Choroid plexus epithelial cell (primary cell): ENCODE measurements around the gene SLC16A10.
"Not testable (repeated sequence)": the region's sequence is repeated elsewhere in the genome, so short reads cannot be mapped to it uniquely, and the experiment has no call there.

Experiments
- DNase-seq: peaks from one replicate; pipeline ENCODE4 v3.0.0-alpha.2; 2010; ENCODE audit warnings: low read depth
- H3K4me3 ChIP-seq: 2 replicates; pipeline ENCODE4 v1.5.1; 2011; ENCODE audit warnings: low read depth, mild to moderate bottlenecking, control low read depth, low read length, moderate library complexity
- TF ChIP-seq, protein P1 (sequence below): conservative IDR thresholded peaks from 2 replicates; pipeline ENCODE4 v1.5.1; 2011; ENCODE audit warnings: low read depth, mild to moderate bottlenecking, control low read depth, inconsistent platforms, low read length, moderate library complexity

Gene SLC16A10

GRCh38 chr6:111057074-111057752 is 30.1 kb upstream of the SLC16A10 start:
- H3K4me3 ChIP-seq: no peak overlapping the region
- TF ChIP-seq, protein P1, sequence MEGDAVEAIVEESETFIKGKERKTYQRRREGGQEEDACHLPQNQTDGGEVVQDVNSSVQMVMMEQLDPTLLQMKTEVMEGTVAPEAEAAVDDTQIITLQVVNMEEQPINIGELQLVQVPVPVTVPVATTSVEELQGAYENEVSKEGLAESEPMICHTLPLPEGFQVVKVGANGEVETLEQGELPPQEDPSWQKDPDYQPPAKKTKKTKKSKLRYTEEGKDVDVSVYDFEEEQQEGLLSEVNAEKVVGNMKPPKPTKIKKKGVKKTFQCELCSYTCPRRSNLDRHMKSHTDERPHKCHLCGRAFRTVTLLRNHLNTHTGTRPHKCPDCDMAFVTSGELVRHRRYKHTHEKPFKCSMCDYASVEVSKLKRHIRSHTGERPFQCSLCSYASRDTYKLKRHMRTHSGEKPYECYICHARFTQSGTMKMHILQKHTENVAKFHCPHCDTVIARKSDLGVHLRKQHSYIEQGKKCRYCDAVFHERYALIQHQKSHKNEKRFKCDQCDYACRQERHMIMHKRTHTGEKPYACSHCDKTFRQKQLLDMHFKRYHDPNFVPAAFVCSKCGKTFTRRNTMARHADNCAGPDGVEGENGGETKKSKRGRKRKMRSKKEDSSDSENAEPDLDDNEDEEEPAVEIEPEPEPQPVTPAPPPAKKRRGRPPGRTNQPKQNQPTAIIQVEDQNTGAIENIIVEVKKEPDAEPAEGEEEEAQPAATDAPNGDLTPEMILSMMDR: peak; percentile 79
- DNase-seq: peak; percentile 75

- TF ChIP-seq, protein P1: no peak
- no peak overlapping the region for H3K4me3 ChIP-seq
- peak; percentile 5 for DNase-seq
Observed at GRCh38 chr6:111061508-111061907, 25.8 kb upstream of the SLC16A10 start.

- H3K4me3 ChIP-seq, DNase-seq: not testable (repeated sequence)
Observed at GRCh38 chr6:111061985-111062384, 25.3 kb upstream of the SLC16A10 start.

DNA sequence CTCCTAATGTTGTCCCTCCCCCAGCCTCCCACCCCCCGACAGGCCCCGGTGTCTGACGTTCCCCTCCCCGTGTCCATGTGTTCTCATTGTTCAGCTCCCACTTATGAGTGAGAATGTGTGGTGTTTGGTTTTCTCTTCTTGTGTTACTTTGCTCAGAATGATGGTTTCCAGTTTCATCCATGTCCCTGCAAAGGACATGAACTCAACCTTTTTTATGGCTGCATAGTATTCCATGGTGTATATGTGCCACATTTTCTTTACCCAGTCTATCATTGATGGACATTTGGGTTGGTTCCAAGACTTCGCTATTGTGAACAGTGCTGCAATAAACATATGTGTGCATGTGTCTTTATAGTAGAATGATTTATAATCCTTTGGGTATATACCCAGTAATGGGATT is 24.4 kb upstream of the SLC16A10 start:
- DNase-seq, H3K4me3 ChIP-seq: not testable (repeated sequence)

- H3K4me3 ChIP-seq: no peak overlapping the region
- no peak for DNase-seq
Observed at GRCh38 chr6:111068109-111068865, 19.0 kb upstream of the SLC16A10 start.

GRCh38 chr6:111068866-111069234 is 18.5 kb upstream of the SLC16A10 start:
- no peak overlapping the region for H3K4me3 ChIP-seq
- TF ChIP-seq, protein P1: no peak
- no peak for DNase-seq

More at GRCh38 chr6:111068109-111068865, 19.0 kb upstream of the SLC16A10 start:
- TF ChIP-seq, protein P1: no peak

DNA sequence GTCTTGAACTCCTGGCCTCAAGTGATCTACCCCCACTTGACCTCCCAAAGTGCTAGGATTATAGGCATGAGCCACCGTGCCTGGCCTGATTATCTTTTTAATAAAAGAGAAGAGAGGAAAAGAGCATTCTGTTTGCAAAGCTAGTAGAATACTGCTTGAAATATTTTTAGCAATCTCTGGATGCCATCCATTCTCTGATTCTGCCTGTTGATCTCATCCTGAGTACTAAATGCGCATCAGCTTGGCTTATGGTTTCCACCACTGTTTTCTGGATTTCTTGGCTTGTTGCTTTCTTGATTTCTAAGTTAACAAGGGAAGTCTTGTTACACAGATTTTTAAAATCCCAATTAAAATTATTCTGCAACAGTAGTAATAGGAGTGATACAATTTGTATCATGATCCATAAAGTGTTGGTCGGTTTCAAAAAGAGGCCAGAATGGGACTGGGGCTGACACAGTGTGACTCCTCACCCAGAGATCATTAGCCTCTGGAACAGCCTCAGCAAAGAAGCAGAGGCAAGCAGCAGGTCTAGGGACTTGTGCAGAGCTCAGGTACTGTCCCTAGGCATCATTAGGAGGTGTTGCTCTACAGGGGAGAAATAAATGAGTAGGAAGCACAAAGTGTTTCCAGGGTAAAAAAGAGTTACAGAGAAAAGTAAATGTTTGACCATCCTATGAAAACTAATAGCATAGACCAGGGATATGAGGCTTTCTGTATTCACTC is 17.8 kb upstream of the SLC16A10 start:
- no peak for DNase-seq
- TF ChIP-seq, protein P1: no peak
- H3K4me3 ChIP-seq: no peak overlapping the region
